ENCODE measurements around the gene SCGB3A1.

- no peak for TF ChIP-seq POLR2AphosphoS5 (IDR thresholded peaks at IDR 0.05)
- no peak for TF ChIP-seq CTCF (IDR thresholded peaks at IDR 0.05)
- no peak for TF ChIP-seq EP300 (IDR thresholded peaks at IDR 0.05)
Observed at GRCh38 chr5:180595046-180595379, 3.7 kb upstream of the SCGB3A1 start.

All from stomach (tissue), 4 donors.